GM12878 (cell line): Measurements from ENCODE around the gene BDP1.
"Not testable (repeated sequence)": the region's sequence is repeated elsewhere in the genome, so short reads cannot be mapped to it uniquely, and the experiment has no call there.

Experiments used
- CHD2 ChIP-seq: IDR thresholded peaks from 2 replicates; pipeline ENCODE4 v1.6.1; 2011; ENCODE audit warnings: low read depth, low read length, improper control_type of control experiment, borderline replicate concordance
- EP300 ChIP-seq, 2 experiments: fragments of 150-350 bp in 1 of 2; IDR thresholded peaks; 2 replicates each; pipeline ENCODE4 v1.6.1; 2011 to 2012; ENCODE audit warnings: low read depth in 2 of 2, low read length in 2 of 2, borderline replicate concordance in 1 of 2, improper control_type of control experiment in 1 of 2, inconsistent platforms in 1 of 2; ENCODE audit not compliant: control insufficient read depth in 1 of 2
- EZH2 ChIP-seq: IDR thresholded peaks from 2 replicates; pipeline ENCODE4 v1.6.1; 2012; ENCODE audit warnings: low read depth, mild to moderate bottlenecking, control low read depth, inconsistent platforms, low read length, borderline replicate concordance; ENCODE audit not compliant: control insufficient read depth
- JUNB ChIP-seq: IDR thresholded peaks from 2 replicates; pipeline ENCODE4 v1.6.1; 2016; ENCODE audit warnings: antibody characterized with exemption, mild to moderate bottlenecking
- MTA3 ChIP-seq: IDR thresholded peaks from 2 replicates; pipeline ENCODE4 v1.6.1; 2012; ENCODE audit warnings: low read length, inconsistent platforms, borderline replicate concordance
- MXI1 ChIP-seq: fragments of 150-350 bp; IDR thresholded peaks from 2 replicates; pipeline ENCODE4 v1.6.1; 2011; ENCODE audit warnings: low read depth, mild to moderate bottlenecking, inconsistent platforms, low read length, improper control_type of control experiment
- NR2C1 ChIP-seq: fragments of 450-650 bp; IDR thresholded peaks from 2 replicates; pipeline ENCODE4 v1.6.1; 2017; ENCODE audit warnings: antibody characterized with exemption, mild to moderate bottlenecking, moderate library complexity
- POLR2A ChIP-seq: IDR thresholded peaks from 2 replicates; pipeline ENCODE4 v1.6.1; 2011; ENCODE audit warnings: low read depth, mild to moderate bottlenecking, low read length
- POLR2AphosphoS2 ChIP-seq: IDR thresholded peaks from 2 replicates; pipeline ENCODE4 v1.6.1; 2011; ENCODE audit warnings: low read depth, mild to moderate bottlenecking, low read length, improper control_type of control experiment, moderate library complexity
- SMAD1 ChIP-seq: fragments of 450-650 bp; IDR thresholded peaks from 2 replicates; pipeline ENCODE4 v1.6.1; 2018; ENCODE audit warnings: mild to moderate bottlenecking, low read depth; ENCODE audit not compliant: partially characterized antibody
- ZBED1 ChIP-seq: IDR thresholded peaks from 2 replicates; pipeline ENCODE4 v1.6.1; 2016; ENCODE audit warnings: borderline replicate concordance
- TF ChIP-seq, protein P1 (sequence below), 3 experiments: IDR thresholded peaks in 2 of 3; conservative IDR thresholded peaks in 1 of 3; 2 replicates each; pipeline ENCODE4 v1.5.1; 2011; ENCODE audit warnings: low read depth in 3 of 3, low read length in 3 of 3, mild to moderate bottlenecking in 3 of 3, control low read depth in 2 of 3, moderate library complexity in 2 of 3, inconsistent platforms in 1 of 3, mixed read lengths in 1 of 3; ENCODE audit not compliant: control insufficient read depth in 2 of 3, insufficient read depth in 1 of 3; ENCODE audit errors: extremely low read depth in 1 of 3

DNA sequence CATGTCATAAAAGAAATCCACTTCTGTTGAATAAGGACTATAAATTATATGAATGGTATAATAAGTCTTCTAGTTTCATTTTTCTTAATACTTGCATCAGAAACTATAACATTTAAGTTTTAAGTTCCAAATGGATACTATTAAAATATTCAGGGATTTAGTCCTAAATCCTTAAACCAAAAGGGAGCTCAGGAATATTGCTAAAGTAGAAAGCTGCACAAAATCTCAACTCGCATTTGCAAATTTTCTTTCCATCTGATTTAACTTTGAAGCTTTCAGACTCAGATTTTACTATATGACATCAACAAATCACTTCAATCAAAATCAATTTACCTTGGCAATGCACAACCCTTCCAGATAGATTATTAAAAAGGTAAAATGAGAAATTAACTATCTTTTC is 10.4 kb upstream of the BDP1 start:
- not testable (repeated sequence) for TF ChIP-seq JUNB; CHD2; MXI1; POLR2A; EZH2; POLR2AphosphoS2; EP300 (IDR thresholded peaks at IDR 0.05; ENCODE audit: borderline replicate concordance in 1 of 2, control insufficient read depth in 1 of 2, low read depth in 2 of 2, low read length in 2 of 2); NR2C1; MTA3; SMAD1; ZBED1
- TF ChIP-seq, protein P1, sequence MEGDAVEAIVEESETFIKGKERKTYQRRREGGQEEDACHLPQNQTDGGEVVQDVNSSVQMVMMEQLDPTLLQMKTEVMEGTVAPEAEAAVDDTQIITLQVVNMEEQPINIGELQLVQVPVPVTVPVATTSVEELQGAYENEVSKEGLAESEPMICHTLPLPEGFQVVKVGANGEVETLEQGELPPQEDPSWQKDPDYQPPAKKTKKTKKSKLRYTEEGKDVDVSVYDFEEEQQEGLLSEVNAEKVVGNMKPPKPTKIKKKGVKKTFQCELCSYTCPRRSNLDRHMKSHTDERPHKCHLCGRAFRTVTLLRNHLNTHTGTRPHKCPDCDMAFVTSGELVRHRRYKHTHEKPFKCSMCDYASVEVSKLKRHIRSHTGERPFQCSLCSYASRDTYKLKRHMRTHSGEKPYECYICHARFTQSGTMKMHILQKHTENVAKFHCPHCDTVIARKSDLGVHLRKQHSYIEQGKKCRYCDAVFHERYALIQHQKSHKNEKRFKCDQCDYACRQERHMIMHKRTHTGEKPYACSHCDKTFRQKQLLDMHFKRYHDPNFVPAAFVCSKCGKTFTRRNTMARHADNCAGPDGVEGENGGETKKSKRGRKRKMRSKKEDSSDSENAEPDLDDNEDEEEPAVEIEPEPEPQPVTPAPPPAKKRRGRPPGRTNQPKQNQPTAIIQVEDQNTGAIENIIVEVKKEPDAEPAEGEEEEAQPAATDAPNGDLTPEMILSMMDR (IDR thresholded peaks at IDR 0.05 in 2 of 3, conservative IDR thresholded peaks at IDR 0.05 in 1 of 3; ENCODE audit: control insufficient read depth in 2 of 3, extremely low read depth in 1 of 3, insufficient read depth in 1 of 3, low read depth in 3 of 3, low read length in 3 of 3), result not testable (repeated sequence)
